HG03039 (cell line): ENCODE results near the gene PRAC1.
"Not testable (repeated sequence)": the region's sequence is repeated elsewhere in the genome, so short reads cannot be mapped to it uniquely, and the experiment has no call there.

ENCODE experiments used
- ATAC-seq: cut with Tn5 transposase; IDR thresholded peaks from one replicate; pipeline ENCODE4 v1.9.1; 2021; ENCODE audit warnings: mild to moderate bottlenecking, moderate library complexity; ENCODE audit not compliant: unreplicated experiment

Gene PRAC1

GRCh38 chr17:48727415-48728175 is 5.3 kb upstream of the PRAC1 start:
- no peak for ATAC-seq

DNA sequence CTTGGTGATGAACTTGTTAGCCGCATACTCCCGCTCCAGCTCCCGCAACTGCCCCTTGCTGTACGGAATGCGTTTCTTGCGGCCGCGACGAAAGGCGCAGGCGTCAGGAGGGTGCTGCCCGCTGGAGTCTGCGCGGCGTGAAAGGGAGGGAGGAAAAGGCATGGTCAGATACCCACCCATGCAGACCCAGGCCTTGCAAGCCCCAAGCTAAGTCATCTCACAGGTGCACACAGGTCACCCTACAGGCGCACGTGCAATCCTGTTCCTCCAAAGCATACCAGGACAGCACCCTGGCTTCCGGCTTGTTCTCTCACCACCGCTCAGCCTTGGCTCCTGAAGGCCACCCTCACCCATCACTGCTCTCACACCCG is 4.6 kb upstream of the PRAC1 start:
- ATAC-seq: no peak

- ATAC-seq: no peak
These were observed 4.0 kb upstream of the PRAC1 start for GRCh38 chr17:48726114-48726915.

GRCh38 chr17:48725288-48726064 is 3.2 kb upstream of the PRAC1 start:
- ATAC-seq: no peak

- no peak for ATAC-seq
These were observed 2.6 kb upstream of the PRAC1 start for GRCh38 chr17:48725004-48725287.

DNA sequence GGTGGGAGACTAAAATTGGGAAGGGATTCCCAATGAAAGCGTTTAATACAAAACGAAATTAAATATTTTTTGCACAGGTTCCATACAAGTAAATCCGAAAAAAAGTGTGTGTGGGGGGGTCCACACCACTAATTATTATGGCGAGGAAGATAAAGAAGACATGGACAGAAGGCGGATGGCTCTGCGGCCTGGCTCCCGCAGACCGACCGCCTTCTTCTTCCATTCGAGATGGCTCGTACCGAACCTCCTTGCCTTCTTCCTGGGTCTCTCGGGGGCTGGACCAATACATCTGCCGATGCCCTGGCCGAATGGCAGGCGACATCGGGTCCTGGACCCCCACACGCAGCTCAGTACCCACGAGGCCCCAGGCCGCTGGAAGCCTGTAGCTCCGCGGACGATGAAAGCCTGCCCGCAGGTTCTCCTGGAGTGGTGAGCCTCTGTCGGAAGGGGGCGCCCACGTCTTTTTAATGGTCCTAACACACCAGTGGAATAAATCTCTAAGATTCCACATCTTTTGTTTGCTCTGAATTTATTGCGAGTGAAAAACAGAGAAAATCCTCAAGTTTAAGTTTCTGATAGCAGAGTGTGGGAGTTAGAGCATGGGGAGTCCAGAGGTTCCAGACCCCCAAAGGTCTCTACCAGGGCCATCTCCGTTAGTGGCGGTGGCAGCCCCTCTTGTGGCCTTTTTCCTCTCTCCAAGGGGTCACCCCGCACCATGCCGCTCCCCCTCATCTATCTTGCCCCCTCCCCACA is 2.1 kb upstream of the PRAC1 start:
- ATAC-seq: no peak

- ATAC-seq: no peak
These were observed 1.3 kb upstream of the PRAC1 start for GRCh38 chr17:48723423-48724250.

DNA sequence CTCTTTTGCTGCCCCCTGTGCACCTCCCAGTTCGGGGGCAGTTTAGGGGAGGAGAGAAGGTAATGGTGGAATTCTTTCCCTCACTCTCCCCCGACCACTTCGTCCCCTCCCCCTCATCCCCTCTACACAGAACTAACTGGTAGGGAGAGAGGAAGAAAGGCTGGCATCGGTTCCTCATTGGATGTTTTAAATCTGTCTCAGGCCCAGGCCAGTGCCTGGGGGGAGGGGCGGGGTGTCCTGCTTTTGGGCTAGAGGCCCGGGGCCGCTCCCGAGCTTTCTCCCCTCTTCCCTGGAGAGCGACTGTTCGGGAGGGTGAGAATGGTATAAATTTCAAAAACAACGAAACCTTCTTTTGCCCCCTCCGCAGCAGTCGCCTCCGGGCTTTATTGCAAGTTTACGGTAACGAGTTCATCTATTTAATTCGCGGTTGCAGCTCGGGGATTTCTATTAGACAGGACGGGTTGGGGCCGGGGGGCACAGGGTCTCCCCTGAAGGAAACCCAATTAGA is 651 bp upstream of the PRAC1 start, which contains the start of gene PRAC2:
Gene PRAC2, plus strand, starts transcription at position 271 of the 508 bp plus-strand sequence. CDS start 1,226 bp downstream, outside the sequence.
- no peak for ATAC-seq

DNA sequence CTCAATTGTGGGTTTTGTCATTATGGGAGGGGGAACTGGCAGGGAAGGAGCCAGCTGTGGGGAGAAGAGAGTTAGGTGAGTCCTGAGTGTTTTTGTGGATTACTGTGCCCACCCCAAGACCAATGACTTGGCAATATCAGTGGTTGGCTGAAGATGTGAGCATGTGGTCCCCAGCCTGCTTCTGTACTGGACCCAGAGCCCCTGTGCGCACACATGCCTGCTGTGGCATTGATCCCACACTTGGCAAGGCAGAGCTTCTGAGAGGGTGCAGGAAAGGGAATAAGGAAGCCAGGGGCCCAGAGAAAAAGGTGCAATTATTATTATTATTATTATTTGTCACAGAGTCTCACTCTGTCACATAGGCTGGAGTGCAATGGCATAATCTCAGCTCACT is 1.3 kb downstream of the PRAC1 start:
- no peak for ATAC-seq

- no peak for ATAC-seq
These were observed 1.9 kb downstream of the PRAC1 start for GRCh38 chr17:48720266-48721008.

DNA sequence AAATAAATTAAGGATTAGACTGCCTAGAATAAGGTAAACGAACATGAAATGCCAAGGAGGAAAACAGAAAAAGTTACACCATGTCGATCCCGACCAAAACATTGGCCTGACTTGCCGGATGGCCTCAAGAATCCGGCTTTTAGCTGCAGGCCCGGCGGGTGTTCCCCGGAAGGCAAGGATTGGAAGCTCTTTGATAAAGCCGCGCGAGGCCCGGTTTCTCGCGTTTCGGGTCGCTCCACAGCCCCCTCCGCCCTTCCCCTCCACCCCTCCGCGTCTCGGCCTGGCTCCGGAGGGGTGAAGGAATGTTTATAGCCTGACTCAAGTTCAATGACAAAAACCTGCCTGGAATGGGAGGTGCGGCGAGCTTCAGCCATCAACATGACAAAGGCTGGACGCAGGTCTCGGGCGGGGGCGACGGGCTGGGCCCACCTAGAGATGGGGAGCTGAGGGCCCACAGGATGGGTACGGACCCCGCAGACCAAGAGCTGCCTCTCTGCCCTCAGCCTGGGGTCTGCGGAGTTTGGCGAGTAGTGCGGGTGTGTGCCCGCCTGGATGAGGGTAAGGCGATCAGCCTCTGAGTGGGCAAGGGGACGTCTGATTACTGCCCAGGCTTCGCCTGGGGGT is 2.6 kb downstream of the PRAC1 start:
- no peak for ATAC-seq

GRCh38 chr17:48718761-48719641 is 3.3 kb downstream of the PRAC1 start:
- ATAC-seq: no peak

GRCh38 chr17:48718227-48718760 is 4.0 kb downstream of the PRAC1 start:
- no peak for ATAC-seq

DNA sequence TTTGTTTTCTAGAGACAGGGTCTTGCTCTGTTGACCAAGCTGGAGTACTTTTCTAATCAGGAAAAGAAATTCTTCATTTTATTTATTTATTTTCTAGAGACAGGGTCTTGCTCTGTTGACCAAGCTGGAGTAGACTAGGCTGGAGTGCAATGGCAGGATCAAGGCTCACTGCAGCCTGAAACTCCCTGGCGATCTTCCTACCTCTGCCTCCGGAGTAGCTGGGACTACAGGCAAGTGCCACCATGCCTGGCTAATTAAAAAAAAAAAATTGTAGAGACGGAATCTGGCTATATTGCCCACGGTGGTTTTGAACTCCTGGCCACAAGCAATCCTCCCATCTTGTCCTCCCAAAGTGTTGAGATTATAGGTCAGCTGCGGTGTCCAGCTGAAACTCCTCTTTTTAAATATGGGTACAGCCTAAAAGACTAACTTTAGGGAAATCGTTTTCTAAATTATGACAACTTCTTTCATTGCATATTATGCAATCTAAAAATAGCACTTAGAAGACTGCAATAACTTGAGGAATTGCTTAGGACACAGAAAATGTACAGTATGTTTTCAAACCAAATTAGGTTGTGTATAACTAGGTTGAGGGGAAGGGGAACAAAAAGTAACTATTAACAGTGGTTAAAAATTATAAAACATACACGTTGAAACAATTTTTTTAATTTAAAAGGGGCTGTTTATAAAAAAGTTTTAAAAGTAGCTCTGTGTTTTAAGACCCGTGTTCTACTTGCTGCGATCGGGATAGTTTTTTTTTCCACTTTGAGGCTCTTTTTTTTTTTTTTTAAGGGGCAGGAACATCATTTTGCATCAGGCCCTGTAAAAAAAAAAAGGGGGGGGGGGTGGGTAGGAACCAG is 4.7 kb downstream of the PRAC1 start:
- ATAC-seq: no peak

- ATAC-seq: not testable (repeated sequence)
These were observed 5.8 kb downstream of the PRAC1 start for GRCh38 chr17:48716549-48716948.
